ENCODE measurements around the gene ADD2. TPM values are rescaled to one million over a fixed set of nuclear protein-coding genes. Genes with fewer than 3 reads are reported as not detected.

The ADD2 gene
- total RNA-seq, 2 donors from 2014 or later = 0.41 to 1.6 TPM

DNA sequence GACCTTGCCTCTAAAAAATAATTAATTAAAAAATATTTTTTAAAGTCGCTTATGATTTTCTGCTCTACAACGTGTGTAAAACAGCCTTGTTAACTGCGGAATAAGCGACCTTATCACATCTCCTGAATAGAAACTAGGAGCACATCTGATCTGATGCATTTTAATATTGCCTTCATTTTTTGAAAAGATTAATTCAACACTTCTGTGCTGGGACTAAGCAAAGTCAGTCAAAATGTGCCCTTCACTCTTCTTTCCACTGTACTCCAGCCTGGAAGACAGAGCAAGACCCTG lies 39.8 kb upstream of the ADD2 start:
- TF ChIP-seq CTCF (IDR thresholded peaks at IDR 0.05) = no peak
- Histone ChIP-seq H3K27me3 (replicated peaks; ENCODE audit: insufficient read depth) (no peaks in the 10 kb centered on the region), H3K36me3 (no peaks in the 10 kb centered on the region), H3K9me3 (no peaks in the 10 kb centered on the region), H3K4me1 (ENCODE audit: control insufficient read depth in 1 of 2, low read depth in 2 of 2) (no peaks in the 10 kb centered on the region), H3K4me3 (no peak overlapping the region), H3K27ac (no peak overlapping the region)
- DNase-seq (ENCODE audit: low spot score) = no peak
- ATAC-seq (ENCODE audit: insufficient number of reproducible peaks, low FRiP score, low read depth) = no peak

DNA sequence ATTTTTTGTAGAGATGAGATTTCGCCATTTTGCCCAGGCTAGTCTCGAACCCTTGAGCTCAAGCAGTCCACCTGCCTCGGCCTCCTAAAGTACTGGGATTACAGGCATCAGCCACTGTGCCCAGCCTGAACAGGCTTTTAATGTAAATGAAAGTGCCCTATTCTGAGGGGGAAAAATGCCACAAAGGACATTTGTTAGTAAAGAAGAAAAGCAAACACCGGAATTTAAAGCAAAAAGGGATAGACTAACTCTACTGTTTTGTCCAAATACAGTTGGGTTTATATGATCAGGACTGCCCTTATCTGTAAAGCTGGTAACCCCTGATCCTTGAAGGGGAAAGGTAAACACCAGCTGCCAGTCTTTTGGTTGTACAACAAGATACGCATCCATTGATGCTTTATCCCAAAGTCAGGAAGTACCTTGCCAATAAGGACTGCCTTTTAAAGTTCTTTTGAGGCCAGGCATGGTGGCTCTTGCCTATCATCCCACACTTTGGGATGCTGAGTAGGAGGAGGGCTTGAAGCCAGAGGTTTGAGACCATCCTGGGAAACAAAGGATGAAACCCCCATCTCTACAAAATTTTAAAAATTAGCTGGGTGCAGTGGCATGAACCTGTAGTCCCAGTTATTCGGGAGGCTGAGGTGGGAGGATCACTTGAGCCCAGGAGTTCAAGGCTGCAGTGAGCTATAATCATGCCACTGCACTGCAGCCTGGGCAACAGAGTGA lies 39.3 kb upstream of the ADD2 start:
- no peaks in the 10 kb centered on the region for H3K27me3 ChIP-seq (replicated peaks; ENCODE audit: insufficient read depth)
- H3K36me3 ChIP-seq = no peaks in the 10 kb centered on the region
- ATAC-seq (ENCODE audit: insufficient number of reproducible peaks, low FRiP score, low read depth) (no peak), DNase-seq (ENCODE audit: low spot score) (no peak)
- no peaks in the 10 kb centered on the region for H3K4me1 ChIP-seq (ENCODE audit: control insufficient read depth in 1 of 2, low read depth in 2 of 2)
- no peaks in the 10 kb centered on the region for H3K9me3 ChIP-seq
- no peak for TF ChIP-seq CTCF (IDR thresholded peaks at IDR 0.05)
- H3K4me3 ChIP-seq = no peak overlapping the region
- no peak overlapping the region for H3K27ac ChIP-seq

- Histone ChIP-seq H3K4me3 (no peak overlapping the region), H3K36me3 (no peaks in the 10 kb centered on the region), H3K9me3 (no peaks in the 10 kb centered on the region), H3K27me3 (replicated peaks; ENCODE audit: insufficient read depth) (no peaks in the 10 kb centered on the region), H3K27ac (no peak overlapping the region), H3K4me1 (ENCODE audit: control insufficient read depth in 1 of 2, low read depth in 2 of 2) (no peaks in the 10 kb centered on the region)
- DNase-seq (ENCODE audit: low spot score) = no peak
- no peak for ATAC-seq (ENCODE audit: insufficient number of reproducible peaks, low FRiP score, low read depth)
- TF ChIP-seq CTCF (IDR thresholded peaks at IDR 0.05) = no peak
Observed at GRCh38 chr2:70806620-70807019, 38.6 kb upstream of the ADD2 start.

GRCh38 chr2:70806013-70806412 lies 38.0 kb upstream of the ADD2 start:
- Histone ChIP-seq H3K27me3 (replicated peaks; ENCODE audit: insufficient read depth) (no peaks in the 10 kb centered on the region), H3K36me3 (no peaks in the 10 kb centered on the region), H3K4me1 (ENCODE audit: control insufficient read depth in 1 of 2, low read depth in 2 of 2) (no peaks in the 10 kb centered on the region), H3K4me3 (no peak overlapping the region), H3K27ac (no peak overlapping the region), H3K9me3 (no peaks in the 10 kb centered on the region)
- ATAC-seq (ENCODE audit: insufficient number of reproducible peaks, low FRiP score, low read depth) (no peak), DNase-seq (ENCODE audit: low spot score) (no peak)
- no peak for TF ChIP-seq CTCF (IDR thresholded peaks at IDR 0.05)

DNA sequence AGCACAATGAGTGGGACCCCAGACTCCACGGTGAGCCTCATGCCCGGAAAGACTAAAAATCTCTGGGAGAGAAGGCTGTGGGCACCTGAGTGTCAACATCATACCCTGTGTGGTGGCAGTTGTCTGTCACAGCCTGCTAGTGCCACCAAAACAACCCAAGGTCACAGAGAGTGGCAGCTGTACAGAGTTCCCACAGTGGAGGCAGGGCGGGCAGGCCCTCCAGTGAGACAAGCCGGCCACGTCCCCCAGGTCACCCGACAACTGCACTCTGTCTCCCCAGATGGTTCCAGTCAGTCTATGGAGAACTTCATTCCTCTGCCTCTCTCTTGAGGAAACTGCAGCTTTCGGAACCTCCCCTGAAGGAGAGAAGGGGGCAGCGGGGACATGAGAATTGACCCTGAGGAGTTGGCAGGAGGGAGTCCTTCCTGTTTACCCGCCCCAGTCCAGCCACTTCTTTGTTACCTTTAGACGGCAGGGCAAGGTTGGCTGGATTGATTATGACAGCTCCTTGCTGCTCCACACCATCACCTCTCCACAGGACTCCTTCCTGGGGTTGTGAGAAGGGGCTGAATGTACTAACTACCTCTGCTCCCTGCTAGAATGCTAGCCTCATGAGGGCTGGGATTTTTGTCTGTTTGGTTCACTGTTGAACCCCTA lies 33.7 kb upstream of the ADD2 start:
- H3K4me3 ChIP-seq = no peak overlapping the region
- no peaks in the 10 kb centered on the region for H3K4me1 ChIP-seq (ENCODE audit: control insufficient read depth in 1 of 2, low read depth in 2 of 2)
- TF ChIP-seq CTCF (IDR thresholded peaks at IDR 0.05) = no peak
- ATAC-seq (ENCODE audit: insufficient number of reproducible peaks, low FRiP score, low read depth) = no peak
- no peaks in the 10 kb centered on the region for H3K27me3 ChIP-seq (replicated peaks; ENCODE audit: insufficient read depth)
- H3K9me3 ChIP-seq = no peaks in the 10 kb centered on the region
- no peak for DNase-seq (ENCODE audit: low spot score)
- H3K27ac ChIP-seq = no peak overlapping the region
- no peaks in the 10 kb centered on the region for H3K36me3 ChIP-seq

Measured in thoracic aorta (tissue), 2 donors.